ENCODE measurements around the gene DPRX.

DNA sequence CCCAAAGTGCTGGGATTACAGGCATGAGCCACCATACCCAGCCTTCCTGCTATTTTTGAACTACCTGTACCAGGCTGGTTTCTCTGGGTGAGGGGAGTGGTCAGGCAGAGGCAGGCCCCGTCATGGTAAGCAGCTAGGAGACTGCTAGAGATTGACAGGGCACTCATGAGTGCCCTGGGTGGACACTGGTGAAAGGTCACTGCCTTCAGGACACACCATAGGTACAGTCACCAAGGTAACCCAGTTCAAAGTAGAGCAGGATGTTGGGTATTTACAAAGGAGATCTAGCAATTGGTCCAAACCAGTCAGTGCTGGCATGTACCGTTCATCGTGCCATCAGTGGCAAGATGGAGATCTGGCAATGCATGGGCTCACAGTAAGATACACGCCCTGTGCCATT lies 25.5 kb downstream of the DPRX start:
- TF ChIP-seq, protein P1, sequence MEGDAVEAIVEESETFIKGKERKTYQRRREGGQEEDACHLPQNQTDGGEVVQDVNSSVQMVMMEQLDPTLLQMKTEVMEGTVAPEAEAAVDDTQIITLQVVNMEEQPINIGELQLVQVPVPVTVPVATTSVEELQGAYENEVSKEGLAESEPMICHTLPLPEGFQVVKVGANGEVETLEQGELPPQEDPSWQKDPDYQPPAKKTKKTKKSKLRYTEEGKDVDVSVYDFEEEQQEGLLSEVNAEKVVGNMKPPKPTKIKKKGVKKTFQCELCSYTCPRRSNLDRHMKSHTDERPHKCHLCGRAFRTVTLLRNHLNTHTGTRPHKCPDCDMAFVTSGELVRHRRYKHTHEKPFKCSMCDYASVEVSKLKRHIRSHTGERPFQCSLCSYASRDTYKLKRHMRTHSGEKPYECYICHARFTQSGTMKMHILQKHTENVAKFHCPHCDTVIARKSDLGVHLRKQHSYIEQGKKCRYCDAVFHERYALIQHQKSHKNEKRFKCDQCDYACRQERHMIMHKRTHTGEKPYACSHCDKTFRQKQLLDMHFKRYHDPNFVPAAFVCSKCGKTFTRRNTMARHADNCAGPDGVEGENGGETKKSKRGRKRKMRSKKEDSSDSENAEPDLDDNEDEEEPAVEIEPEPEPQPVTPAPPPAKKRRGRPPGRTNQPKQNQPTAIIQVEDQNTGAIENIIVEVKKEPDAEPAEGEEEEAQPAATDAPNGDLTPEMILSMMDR (conservative IDR thresholded peaks at IDR 0.05; ENCODE audit: low read length): no peak
- TF ChIP-seq EZH2phosphoT487 (IDR thresholded peaks at IDR 0.05; ENCODE audit: borderline replicate concordance, low read depth, low read length): no peak
